ENCODE data around the gene BICRAL. TPM values are rescaled to one million over a fixed set of nuclear protein-coding genes. Genes with fewer than 3 reads are reported as not detected.

BICRAL gene
- total and polyA plus RNA-seq, 2 donors (not counting 3 experiments of a cell fraction or from before 2014, with no cell fraction given), result 5.6 to 6.8 TPM

DNA sequence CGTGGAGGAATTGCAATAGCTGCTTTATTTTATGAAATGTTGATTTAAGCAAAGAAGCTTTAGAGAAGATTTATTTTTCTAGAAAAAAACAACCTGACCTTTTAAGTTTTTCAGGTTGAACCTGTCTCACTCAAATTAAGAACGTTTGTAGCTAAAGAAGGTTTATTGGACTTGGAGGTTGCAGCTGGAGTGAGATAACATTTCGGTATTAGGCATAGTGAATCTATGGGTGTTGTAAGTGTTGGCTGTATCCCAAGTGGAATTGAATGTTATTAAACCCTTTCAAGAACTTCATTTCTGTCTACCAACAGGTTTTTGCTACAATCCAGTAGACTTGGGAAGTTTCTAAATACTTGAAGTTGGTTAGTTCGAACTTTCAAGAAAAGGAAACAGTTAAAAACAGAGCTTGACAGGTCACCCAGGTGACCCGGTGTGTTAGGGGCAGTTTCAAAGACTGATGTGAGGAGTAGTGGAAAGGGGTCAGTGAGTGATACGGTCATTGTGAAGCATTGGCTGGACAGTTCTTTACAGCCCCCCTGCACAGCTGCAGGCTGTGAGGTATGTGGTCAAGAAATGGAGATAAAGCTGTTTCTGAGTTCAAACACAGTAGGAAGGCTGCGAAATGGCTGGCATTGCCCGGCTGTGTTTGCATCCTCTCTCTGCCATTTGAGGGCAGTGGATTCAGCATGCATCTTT is 33.5 kb upstream of the BICRAL start:
- TF ChIP-seq JUN (IDR thresholded peaks at IDR 0.05; ENCODE audit: borderline replicate concordance, insufficient read depth, insufficient read length, low read depth), result no peak
- TF ChIP-seq, protein P1, sequence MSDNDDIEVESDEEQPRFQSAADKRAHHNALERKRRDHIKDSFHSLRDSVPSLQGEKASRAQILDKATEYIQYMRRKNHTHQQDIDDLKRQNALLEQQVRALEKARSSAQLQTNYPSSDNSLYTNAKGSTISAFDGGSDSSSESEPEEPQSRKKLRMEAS (IDR thresholded peaks at IDR 0.05; ENCODE audit: insufficient read depth, insufficient read length), result no peak
- no peak for TF ChIP-seq MYC (IDR thresholded peaks at IDR 0.05; ENCODE audit: low read depth, low read length)
- TF ChIP-seq POLR2A (IDR thresholded peaks at IDR 0.05; ENCODE audit: low read depth, low read length), result no peak
- TF ChIP-seq, protein P2, sequence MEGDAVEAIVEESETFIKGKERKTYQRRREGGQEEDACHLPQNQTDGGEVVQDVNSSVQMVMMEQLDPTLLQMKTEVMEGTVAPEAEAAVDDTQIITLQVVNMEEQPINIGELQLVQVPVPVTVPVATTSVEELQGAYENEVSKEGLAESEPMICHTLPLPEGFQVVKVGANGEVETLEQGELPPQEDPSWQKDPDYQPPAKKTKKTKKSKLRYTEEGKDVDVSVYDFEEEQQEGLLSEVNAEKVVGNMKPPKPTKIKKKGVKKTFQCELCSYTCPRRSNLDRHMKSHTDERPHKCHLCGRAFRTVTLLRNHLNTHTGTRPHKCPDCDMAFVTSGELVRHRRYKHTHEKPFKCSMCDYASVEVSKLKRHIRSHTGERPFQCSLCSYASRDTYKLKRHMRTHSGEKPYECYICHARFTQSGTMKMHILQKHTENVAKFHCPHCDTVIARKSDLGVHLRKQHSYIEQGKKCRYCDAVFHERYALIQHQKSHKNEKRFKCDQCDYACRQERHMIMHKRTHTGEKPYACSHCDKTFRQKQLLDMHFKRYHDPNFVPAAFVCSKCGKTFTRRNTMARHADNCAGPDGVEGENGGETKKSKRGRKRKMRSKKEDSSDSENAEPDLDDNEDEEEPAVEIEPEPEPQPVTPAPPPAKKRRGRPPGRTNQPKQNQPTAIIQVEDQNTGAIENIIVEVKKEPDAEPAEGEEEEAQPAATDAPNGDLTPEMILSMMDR (IDR thresholded peaks at IDR 0.05; ENCODE audit: extremely low read depth in 1 of 2, insufficient read depth in 1 of 2, low read depth in 1 of 2, low read length in 2 of 2), result no peak
- TF ChIP-seq GATA2 (IDR thresholded peaks at IDR 0.05; ENCODE audit: insufficient read depth, insufficient read length, low read depth, low read length), result no peak
- TF ChIP-seq POLR2AphosphoS5 (IDR thresholded peaks at IDR 0.05; ENCODE audit: insufficient read depth, low read depth, low read length), result no peak
- TF ChIP-seq FOS (IDR thresholded peaks at IDR 0.05; ENCODE audit: borderline replicate concordance, insufficient read depth, low read length), result no peak
- no peak for TF ChIP-seq EZH2 (IDR thresholded peaks at IDR 0.05; ENCODE audit: borderline replicate concordance, low read depth, low read length, severe bottlenecking)
- Histone ChIP-seq H3K9ac (replicated peaks; ENCODE audit: extremely low read depth, insufficient read depth, low read length) (no peak overlapping the region), H3K36me3 (ENCODE audit: control insufficient read depth in 2 of 2, extremely low read depth in 1 of 2, insufficient read depth in 2 of 2, low read length in 2 of 2) (no peaks in the 10 kb centered on the region), H3K4me2 (ENCODE audit: insufficient read depth, low read length) (peak overlapping the region; percentile 96), H3K9me1 (replicated peaks; ENCODE audit: control insufficient read depth, extremely low read depth, insufficient read depth, low read length) (no peaks in the 10 kb centered on the region), H3K79me2 (ENCODE audit: control insufficient read depth, insufficient read depth, low read length) (peaks cover 19% of the 10 kb centered on the region), H4K20me1 (replicated peaks; ENCODE audit: control insufficient read depth, extremely low read depth, insufficient read depth, low read length) (no peaks in the 10 kb centered on the region), H3K4me3 (replicated peaks in 1 of 3; ENCODE audit: insufficient read depth in 1 of 3, low read depth in 1 of 3, low read length in 3 of 3) (no peak overlapping the region), H3K4me1 (ENCODE audit: control insufficient read depth, extremely low read depth, insufficient read depth, low read length) (peaks cover 18% of the 10 kb centered on the region), H3K9me3 (replicated peaks; ENCODE audit: control insufficient read depth, insufficient read depth, low read length) (no peaks in the 10 kb centered on the region), H3K27ac (ENCODE audit: insufficient read depth, low read depth, low read length) (no peak overlapping the region), H2AFZ (ENCODE audit: low read depth, low read length) (no peak overlapping the region), H3K27me3 (ENCODE audit: control insufficient read depth in 2 of 2, insufficient read depth in 2 of 2, low read length in 2 of 2) (no peaks in the 10 kb centered on the region)
- dilution Hi-C loops (cut with MboI; ENCODE audit: extremely low pct_ligation_motif_present, low sequenced_read_pairs), result no loop called here
- ChIA-PET CTCF (interaction anchor here (0.7 to 4.0 kb wide), 5 partner anchors 12 to 1242 kb away, joined by 3 to 27 read pairs (median 3); no protein-coding TSS in a partner anchor), POLR2A (interaction anchor here (0.7 kb wide), 1 partner anchor 22 kb away, joined by 5 read pairs; no protein-coding TSS in a partner anchor)
- intact Hi-C loops (cut with micrococcal nuclease), result loop anchor here (5.0 kb wide), 1 partner anchor 144 kb away; a partner anchor contains a TSS
- BruUV-seq (replicated peaks), result no TSS peak
- no peak for DNase-seq (ENCODE audit: low read depth, low spot score)
- FAIRE-seq, result peak; percentile 40

Measured in endothelial cell of umbilical vein (primary cell).